Psoas muscle (tissue), 8 donors: Measurements from ENCODE around the gene ZNF385D. TPM values are rescaled to one million over a fixed set of nuclear protein-coding genes. Genes with fewer than 3 reads are reported as not detected.
"Not testable (repeated sequence)": the region's sequence is repeated elsewhere in the genome, so short reads cannot be mapped to it uniquely, and the experiment has no call there.

Source experiments
- ATAC-seq, 4 donors: fragments of 200-7000 bp; cut with Tn5 transposase; one replicate each; pipeline ENCODE4 v1.9.1; 2020; ENCODE audit warnings: moderate library complexity in 3 of 4, mild to moderate bottlenecking in 2 of 4
- DNase-seq, 2 donors: peaks; one replicate each; pipeline ENCODE4 v3.0.0-alpha.2; 2020
- H3K27ac ChIP-seq: fragments of 200-600 bp; one replicate; pipeline ENCODE4 v1.8.0; 2022
- H3K27me3 ChIP-seq, 3 donors: fragments of 200-600 bp in 1 of 3; one replicate each; pipeline versions ENCODE4 v1.6.1 to v1.8.0; 2013 to 2022; ENCODE audit warnings: low read length in 2 of 3, mild to moderate bottlenecking in 2 of 3, moderate library complexity in 1 of 3; ENCODE audit not compliant: insufficient read depth in 3 of 3
- H3K36me3 ChIP-seq, 2 donors: fragments of 200-600 bp in 1 of 2; one replicate each; pipeline versions ENCODE4 v1.6.1 to v1.8.0; 2013 to 2022; ENCODE audit warnings: low read depth in 1 of 2, mild to moderate bottlenecking in 1 of 2, moderate library complexity in 1 of 2; ENCODE audit not compliant: insufficient read depth in 1 of 2
- H3K4me1 ChIP-seq: fragments of 200-600 bp; one replicate; pipeline ENCODE4 v1.8.0; 2022
- H3K4me3 ChIP-seq: fragments of 200-600 bp; one replicate; pipeline ENCODE4 v1.8.0; 2022; ENCODE audit warnings: mild to moderate bottlenecking
- H3K9me3 ChIP-seq: fragments of 200-600 bp; one replicate; pipeline ENCODE4 v1.8.0; 2022
- CTCF ChIP-seq: fragments of 200-600 bp; IDR thresholded peaks from one replicate; pipeline ENCODE4 v1.8.0; 2022; ENCODE audit warnings: antibody characterized with exemption
- WGBS, 3 donors: extraction: QIAGEN DNeasy Blood & Tissue Kit; methylation state at CpG; one replicate each; pipeline versions ENCODE4 v1.1.6 to v1.1.7; 2013; 5-methylcytosine and 5-hydroxymethylcytosine counted together
- intact Hi-C, 2 donors: fragments of 100-400 bp; cut with DNase I; formaldehyde crosslinking; loops; one replicate each; pipeline versions ENCODE4 v1.11.0 to v1.14.2; 2022
- polyA plus RNA-seq, 3 donors: library from polyadenylated mRNA; stranded (reverse); fragments of 200-250 nt; gene quantifications; one replicate each; pipeline ENCODE4 v1.2.3, GENCODE V29; 2013
- total RNA-seq, 4 donors: library from RNA; stranded (reverse); fragmentation: NEBNext Ultra II Directional in 2 of 4; extraction: Animal tissue kit (Norgen Biotek cat#: 25700) in 2 of 4; gene quantifications; one replicate each; pipeline versions ENCODE4 v1.2.1 to v1.2.4, GENCODE V29; 2021 to 2023
- donor health status: healthy with polysubstance abuse.
- donor health status: DM: no; HTN: no; CAD: no; lungs with moderate emphysema.
- donor health status: Bipolar disorder and iron deficiency.
- donor health status: healthy.
- donor health status: DM: yes; HTN: yes; CAD: no.
- donor health status: DM: no; HTN: no; CAD: no.
- donor health status: DM: no; HTN: no; CAD: no.
- donor health status: DM: yes; HTN: yes; CAD: no.

Gene ZNF385D
- total and polyA plus RNA-seq, 7 donors, result 0.55 to 8.7 (median 3.7) TPM

GRCh38 chr3:21392526-21392925 is 358.5 kb downstream of the ZNF385D start:
- Histone ChIP-seq H3K27ac (no peak overlapping the region), H3K27me3 (no peaks in the 10 kb centered on the region), H3K4me3 (no peak overlapping the region), H3K4me1 (no peaks in the 10 kb centered on the region), H3K36me3 (no peaks in the 10 kb centered on the region), H3K9me3 (no peaks in the 10 kb centered on the region)
- no peak for DNase-seq
- no peak for TF ChIP-seq CTCF
- intact Hi-C loops, result no loop called here
- ATAC-seq, result no peak
- 51 to 64% (median 64%) methylated on average over 1 of the region's 1 CpG for WGBS, 3 donors

DNA sequence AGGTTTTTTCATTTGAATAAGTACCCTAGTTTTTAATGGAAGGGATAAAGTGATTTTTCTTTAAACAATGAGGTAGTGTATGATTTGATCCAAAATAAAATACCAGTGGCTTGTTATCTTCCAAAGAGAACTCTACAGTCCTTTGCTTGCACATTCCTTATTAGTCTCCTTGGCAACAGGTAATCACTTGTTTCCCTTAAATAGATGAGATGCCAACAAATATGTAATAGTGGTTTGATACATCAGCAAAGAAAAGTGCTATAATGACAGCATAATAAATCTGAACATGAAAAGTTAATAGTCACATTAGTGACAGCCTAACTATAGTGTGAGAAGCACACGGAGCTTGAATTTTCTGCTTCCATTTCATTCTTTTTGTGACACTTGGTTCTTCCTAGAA is 360.2 kb downstream of the ZNF385D start:
- no peaks in the 10 kb centered on the region for H3K27me3 ChIP-seq
- peaks cover under 1% of the 10 kb centered on the region for H3K9me3 ChIP-seq
- intact Hi-C loops, result no loop called here
- 37 to 54% (median 50%) methylated on average over 1 of the region's 1 CpG for WGBS, 3 donors
- TF ChIP-seq CTCF, result no peak
- H3K27ac ChIP-seq, result no peak overlapping the region
- no peak for DNase-seq
- no peak for ATAC-seq
- H3K4me3 ChIP-seq, result no peak overlapping the region
- H3K36me3 ChIP-seq, result no peaks in the 10 kb centered on the region
- no peaks in the 10 kb centered on the region for H3K4me1 ChIP-seq

DNA sequence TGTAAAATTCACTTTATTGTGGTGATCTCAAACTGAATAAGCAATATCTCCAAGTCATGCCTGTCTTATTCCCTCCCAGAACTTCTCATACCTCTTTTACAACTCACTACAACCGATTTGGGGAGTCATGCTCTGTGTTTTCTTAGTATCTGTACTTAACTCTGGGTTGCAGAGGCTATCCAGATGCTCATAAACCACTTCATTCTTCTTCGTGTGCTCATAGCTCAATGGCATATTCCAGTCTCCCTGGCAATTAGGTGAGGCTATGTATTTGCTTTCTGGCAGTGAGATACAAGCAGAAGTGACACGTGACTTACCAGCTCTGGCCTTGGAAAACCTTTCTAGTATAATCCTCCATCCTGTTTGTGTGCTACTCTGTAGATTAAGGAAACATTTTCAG is 360.9 kb downstream of the ZNF385D start:
- WGBS, 3 donors, result 36 to 48% (median 36%) methylated on average over 3 of the region's 3 CpGs
- no peak overlapping the region for H3K4me3 ChIP-seq
- no peak for DNase-seq
- H3K36me3 ChIP-seq, result no peaks in the 10 kb centered on the region
- H3K27ac ChIP-seq, result no peak overlapping the region
- no peaks in the 10 kb centered on the region for H3K27me3 ChIP-seq
- H3K4me1 ChIP-seq, result no peaks in the 10 kb centered on the region
- no peak for ATAC-seq
- TF ChIP-seq CTCF, result no peak
- intact Hi-C loops, result no loop called here
- peaks cover 2% of the 10 kb centered on the region for H3K9me3 ChIP-seq

DNA sequence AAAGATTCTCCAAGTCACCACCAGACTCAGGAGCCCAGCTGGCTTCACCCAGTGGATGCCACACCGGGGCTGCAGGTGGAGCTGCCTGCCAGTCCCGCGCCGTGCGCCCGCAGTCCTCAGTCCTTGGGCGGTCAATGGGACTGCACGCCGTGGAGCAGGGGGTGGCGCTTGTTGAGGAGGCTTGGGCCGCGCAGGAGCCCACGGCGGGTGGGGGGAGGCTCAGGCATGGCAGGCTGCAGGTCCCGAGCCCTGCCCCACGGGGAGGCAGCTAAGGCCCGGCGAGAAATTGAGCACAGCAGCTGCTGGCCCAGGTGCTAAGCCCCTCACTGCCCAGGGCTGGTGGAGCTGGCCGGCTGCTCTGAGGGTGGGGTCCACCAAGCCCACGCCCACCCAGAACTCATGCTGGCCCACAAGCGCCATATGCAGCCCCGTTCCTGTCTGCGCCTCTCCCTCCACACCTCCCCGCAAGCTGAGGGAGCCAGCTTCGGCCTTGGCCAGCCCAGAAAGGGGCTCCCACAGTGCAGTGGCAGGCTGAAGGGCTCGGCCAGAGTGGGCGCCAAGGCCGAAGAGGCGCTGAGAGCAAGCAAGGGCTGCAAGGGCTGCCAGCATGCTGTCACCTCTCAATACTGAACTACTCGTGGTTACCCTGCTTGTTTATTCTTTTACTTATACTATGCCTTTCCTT is 363.7 kb downstream of the ZNF385D start:
- DNase-seq, H3K4me3 ChIP-seq, intact Hi-C loops, H3K36me3 ChIP-seq, H3K4me1 ChIP-seq, ATAC-seq, H3K27me3 ChIP-seq, H3K27ac ChIP-seq, H3K9me3 ChIP-seq: not testable (repeated sequence)
- WGBS, 3 donors, result 90 to 93% (median 93%) methylated on average over 26 to 30 of the region's 30 CpGs

DNA sequence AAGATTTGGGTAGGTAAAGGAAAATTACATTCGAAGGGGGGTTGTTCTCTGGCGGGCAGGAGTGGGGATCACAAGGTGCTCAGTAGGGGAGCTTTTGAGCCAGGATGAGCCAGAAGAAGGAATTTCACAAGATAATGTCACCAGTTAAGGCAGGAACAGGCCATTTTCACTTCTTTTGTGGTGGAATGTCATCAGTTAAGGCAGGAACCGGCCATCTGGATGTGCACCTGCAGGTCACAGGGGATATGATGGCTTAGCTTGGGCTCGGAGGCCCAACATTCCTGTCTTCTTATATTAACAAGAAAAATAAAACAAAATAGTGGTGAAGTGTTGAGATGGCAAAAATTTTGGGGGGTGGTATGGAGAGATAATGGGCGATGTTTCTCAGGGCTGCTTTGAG is 373.0 kb downstream of the ZNF385D start:
- WGBS, 3 donors, result 80 to 87% (median 80%) methylated on average over 5 of the region's 5 CpGs
- ATAC-seq, H3K36me3 ChIP-seq, intact Hi-C loops, H3K27me3 ChIP-seq, H3K9me3 ChIP-seq, DNase-seq, H3K27ac ChIP-seq, H3K4me1 ChIP-seq, H3K4me3 ChIP-seq: not testable (repeated sequence)
